ENCODE data around the gene UGCG.

UGCG gene

GRCh38 chr9:111934747-111935146, 38.1 kb downstream of the UGCG start:
- no peak for DNase-seq (ENCODE audit: low read depth)
- in situ Hi-C loops (cut with HindIII; ENCODE audit: low sequenced_read_pairs): loop anchor here (5.0 kb wide), 1 partner anchor 58 kb away; no protein-coding TSS in a partner anchor
- TF ChIP-seq, protein P1, sequence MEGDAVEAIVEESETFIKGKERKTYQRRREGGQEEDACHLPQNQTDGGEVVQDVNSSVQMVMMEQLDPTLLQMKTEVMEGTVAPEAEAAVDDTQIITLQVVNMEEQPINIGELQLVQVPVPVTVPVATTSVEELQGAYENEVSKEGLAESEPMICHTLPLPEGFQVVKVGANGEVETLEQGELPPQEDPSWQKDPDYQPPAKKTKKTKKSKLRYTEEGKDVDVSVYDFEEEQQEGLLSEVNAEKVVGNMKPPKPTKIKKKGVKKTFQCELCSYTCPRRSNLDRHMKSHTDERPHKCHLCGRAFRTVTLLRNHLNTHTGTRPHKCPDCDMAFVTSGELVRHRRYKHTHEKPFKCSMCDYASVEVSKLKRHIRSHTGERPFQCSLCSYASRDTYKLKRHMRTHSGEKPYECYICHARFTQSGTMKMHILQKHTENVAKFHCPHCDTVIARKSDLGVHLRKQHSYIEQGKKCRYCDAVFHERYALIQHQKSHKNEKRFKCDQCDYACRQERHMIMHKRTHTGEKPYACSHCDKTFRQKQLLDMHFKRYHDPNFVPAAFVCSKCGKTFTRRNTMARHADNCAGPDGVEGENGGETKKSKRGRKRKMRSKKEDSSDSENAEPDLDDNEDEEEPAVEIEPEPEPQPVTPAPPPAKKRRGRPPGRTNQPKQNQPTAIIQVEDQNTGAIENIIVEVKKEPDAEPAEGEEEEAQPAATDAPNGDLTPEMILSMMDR (IDR thresholded peaks at IDR 0.05; ENCODE audit: low read depth, low read length, missing control alignments): no peak
- H3K4me3 ChIP-seq (ENCODE audit: low read depth, low read length): no peak overlapping the region

- in situ Hi-C loops (cut with HindIII; ENCODE audit: low sequenced_read_pairs): loop anchor here (5.0 kb wide), 1 partner anchor 56 kb away; no protein-coding TSS in a partner anchor
- no peak overlapping the region for H3K4me3 ChIP-seq (ENCODE audit: low read depth, low read length)
- TF ChIP-seq, protein P1 (IDR thresholded peaks at IDR 0.05; ENCODE audit: low read depth, low read length, missing control alignments): no peak
- no peak for DNase-seq (ENCODE audit: low read depth)
Observed at GRCh38 chr9:111936391-111936790, 39.8 kb downstream of the UGCG start.

DNA sequence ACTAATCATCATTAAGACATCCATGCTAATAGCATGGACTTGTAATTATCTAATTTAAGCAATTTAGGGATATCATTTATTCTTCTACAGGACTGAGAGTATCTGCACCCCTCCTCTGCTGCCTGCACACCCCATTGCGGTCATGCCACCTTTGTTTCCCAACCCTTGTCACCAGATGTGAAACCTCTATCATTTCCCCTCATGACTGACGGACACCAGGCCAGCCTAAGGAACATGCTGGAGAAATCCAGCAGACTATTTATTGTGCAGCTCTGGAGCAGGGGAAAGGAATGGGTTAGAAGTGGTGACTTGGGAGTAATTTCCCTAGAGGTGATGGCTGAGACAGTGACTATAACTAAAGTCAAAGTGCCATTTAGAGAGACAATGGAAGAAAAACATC, 40.7 kb downstream of the UGCG start:
- no peak overlapping the region for H3K4me3 ChIP-seq (ENCODE audit: low read depth, low read length)
- in situ Hi-C loops (cut with HindIII; ENCODE audit: low sequenced_read_pairs): loop anchor here (5.0 kb wide), 1 partner anchor 55 kb away; no protein-coding TSS in a partner anchor
- TF ChIP-seq, protein P1 (IDR thresholded peaks at IDR 0.05; ENCODE audit: low read depth, low read length, missing control alignments): no peak
- no peak for DNase-seq (ENCODE audit: low read depth)

GRCh38 chr9:111937781-111938426, 41.3 kb downstream of the UGCG start:
- in situ Hi-C loops (cut with HindIII; ENCODE audit: low sequenced_read_pairs): loop anchor here (5.0 kb wide), 1 partner anchor 54 kb away; no protein-coding TSS in a partner anchor
- H3K4me3 ChIP-seq (ENCODE audit: low read depth, low read length): no peak overlapping the region
- DNase-seq (ENCODE audit: low read depth): no peak
- TF ChIP-seq, protein P1 (IDR thresholded peaks at IDR 0.05; ENCODE audit: low read depth, low read length, missing control alignments): no peak

GRCh38 chr9:111938427-111938800, 41.8 kb downstream of the UGCG start:
- DNase-seq (ENCODE audit: low read depth): no peak
- in situ Hi-C loops (cut with HindIII; ENCODE audit: low sequenced_read_pairs): loop anchor here (5.0 kb wide), 1 partner anchor 54 kb away; no protein-coding TSS in a partner anchor

DNA sequence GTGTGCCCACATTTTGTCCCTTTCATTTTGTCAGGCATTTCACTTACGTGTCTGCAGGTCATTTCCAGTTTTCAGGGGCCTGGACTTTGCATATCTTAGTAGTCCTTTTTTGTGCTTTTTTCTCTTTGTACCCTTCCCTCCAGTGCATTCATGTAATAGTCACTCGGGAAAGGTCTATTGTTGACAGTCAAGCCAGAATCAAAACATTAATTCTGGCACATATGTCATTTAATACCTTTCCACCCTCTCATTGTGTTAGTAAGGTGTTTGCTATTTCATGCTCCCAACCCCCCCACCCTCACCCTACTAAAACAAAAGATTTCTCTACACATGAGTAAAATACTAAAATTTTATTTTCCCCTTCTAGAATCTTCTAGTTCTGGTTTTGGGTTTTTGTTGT, 42.7 kb downstream of the UGCG start:
- H3K4me3 ChIP-seq (ENCODE audit: low read depth, low read length): no peak overlapping the region
- TF ChIP-seq, protein P1 (IDR thresholded peaks at IDR 0.05; ENCODE audit: low read depth, low read length, missing control alignments): no peak
- in situ Hi-C loops (cut with HindIII; ENCODE audit: low sequenced_read_pairs): loop anchor here (5.0 kb wide), 1 partner anchor 53 kb away; no protein-coding TSS in a partner anchor
- no peak for DNase-seq (ENCODE audit: low read depth)

More at GRCh38 chr9:111938427-111938800, 41.8 kb downstream of the UGCG start:
- H3K4me3 ChIP-seq (ENCODE audit: low read depth, low read length): no peak overlapping the region
- TF ChIP-seq, protein P1 (IDR thresholded peaks at IDR 0.05; ENCODE audit: low read depth, low read length, missing control alignments): no peak
